Mesodermal cell (in vitro differentiated cells): ENCODE data around the gene NPIPB6.
"Not testable (repeated sequence)": the region's sequence is repeated elsewhere in the genome, so short reads cannot be mapped to it uniquely, and the experiment has no call there.

Experiments
- H3K27ac ChIP-seq: 2 replicates; pipeline ENCODE4 v1.7.0; 2013; ENCODE audit warnings: mild to moderate bottlenecking, low read depth, low read length, moderate library complexity; ENCODE audit not compliant: severe bottlenecking
- H3K36me3 ChIP-seq: 2 replicates; pipeline ENCODE4 v1.7.1; 2013; ENCODE audit warnings: mild to moderate bottlenecking, low read length, moderate library complexity; ENCODE audit not compliant: control insufficient read depth, insufficient read depth
- H3K4me1 ChIP-seq: one replicate; pipeline ENCODE4 v1.7.1; 2013; ENCODE audit warnings: mild to moderate bottlenecking, low read length; ENCODE audit not compliant: insufficient read depth, control insufficient read depth, poor library complexity, severe bottlenecking
- H3K4me3 ChIP-seq: 2 replicates; pipeline ENCODE4 v1.7.0; 2013; ENCODE audit warnings: low read length, control low read depth, mild to moderate bottlenecking; ENCODE audit not compliant: insufficient read depth, poor library complexity, severe bottlenecking; ENCODE audit errors: extremely low read depth
- H3K9me3 ChIP-seq: 2 replicates; pipeline ENCODE4 v1.7.1; 2013; ENCODE audit warnings: mild to moderate bottlenecking, low read length, moderate library complexity; ENCODE audit not compliant: control insufficient read depth
- WGBS, 2 experiments: methylation state at CpG; one replicate each; pipeline ENCODE4 v1.1.5; 2013; ENCODE audit warnings: missing lambda C conversion rate in 2 of 2; ENCODE audit not compliant: insufficient coverage in 2 of 2; 5-methylcytosine and 5-hydroxymethylcytosine counted together

The NPIPB6 gene

DNA sequence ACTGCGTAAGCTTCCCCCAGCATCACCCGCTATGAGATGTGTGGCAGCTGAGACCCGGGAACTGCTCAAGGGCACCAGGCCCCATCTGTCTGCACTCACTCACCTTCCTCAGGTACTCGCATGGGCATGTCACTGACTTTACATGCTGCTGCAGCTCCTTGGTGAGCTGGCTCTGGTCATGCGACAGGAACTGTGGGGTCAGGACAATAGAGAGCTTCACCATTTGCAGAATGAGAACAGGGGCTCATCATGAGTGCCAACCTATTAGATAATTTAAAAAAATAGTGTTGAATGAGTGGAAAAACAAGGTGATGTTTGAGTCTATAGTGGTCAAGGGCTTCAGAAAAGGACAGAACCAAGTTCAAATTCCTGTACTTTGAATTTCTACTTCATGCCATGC lies 708 bp downstream of the NPIPB6 start:
- no CpG with 5 or more reads among the region's 5 CpGs for WGBS, 2 experiments
- not testable (repeated sequence) for H3K9me3 ChIP-seq, H3K27ac ChIP-seq, H3K4me1 ChIP-seq, H3K36me3 ChIP-seq, H3K4me3 ChIP-seq

- H3K9me3 ChIP-seq, H3K27ac ChIP-seq, H3K36me3 ChIP-seq, H3K4me1 ChIP-seq, H3K4me3 ChIP-seq: not testable (repeated sequence)
- WGBS, 2 experiments, result 80% methylated on average over 2 of the region's 6 CpGs; no CpG with 5 or more reads in 1 of the 2 experiments
Measured at GRCh38 chr16:28338230-28338629, 25.1 kb downstream of the NPIPB6 start.

DNA sequence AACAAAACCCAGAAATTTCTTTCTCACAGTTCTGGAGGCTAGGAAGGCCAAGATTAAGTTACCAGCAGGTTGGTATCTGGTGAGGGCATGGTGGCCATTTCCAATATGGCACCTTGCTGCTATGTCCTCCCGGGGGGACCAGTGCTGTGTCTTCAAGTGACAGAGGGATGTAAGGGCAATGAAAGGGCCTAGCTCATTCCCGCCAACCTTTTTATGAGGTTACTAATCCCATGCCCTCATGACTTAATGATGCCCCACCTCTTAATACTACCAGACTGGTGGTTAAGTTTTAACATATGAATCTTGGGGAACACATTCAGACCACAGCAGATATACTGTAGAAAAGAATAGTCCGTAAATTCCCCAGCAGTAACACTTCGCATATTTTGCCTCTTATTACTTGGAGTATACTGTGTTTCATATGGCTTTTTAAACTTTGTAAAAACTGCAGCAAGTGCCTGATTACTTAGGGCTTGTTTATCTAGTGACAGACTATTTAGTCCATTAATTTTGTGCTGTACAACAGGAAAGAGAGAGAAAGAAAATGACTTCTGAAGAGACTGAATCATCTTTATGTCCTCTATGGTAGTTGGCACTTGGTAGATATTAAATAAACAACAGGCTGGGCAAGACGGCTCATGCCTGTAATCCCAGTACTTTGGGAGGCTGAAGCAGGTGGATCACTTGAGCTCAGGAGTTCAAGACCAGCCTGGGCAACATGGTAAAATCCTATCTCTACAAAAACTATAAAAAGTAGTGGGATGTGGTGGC lies 26.2 kb downstream of the NPIPB6 start:
- H3K36me3 ChIP-seq, H3K4me3 ChIP-seq, H3K4me1 ChIP-seq, H3K9me3 ChIP-seq, H3K27ac ChIP-seq: not testable (repeated sequence)
- WGBS, 2 experiments, result 100% methylated on average over 1 of the region's 5 CpGs; no CpG with 5 or more reads in 1 of the 2 experiments

- H3K9me3 ChIP-seq, H3K4me1 ChIP-seq, H3K27ac ChIP-seq, H3K4me3 ChIP-seq, H3K36me3 ChIP-seq: not testable (repeated sequence)
- 67 to 73% methylated on average over 2 to 3 of the region's 8 CpGs for WGBS, 2 experiments
Measured at GRCh38 chr16:28335678-28336077, 27.6 kb downstream of the NPIPB6 start.

DNA sequence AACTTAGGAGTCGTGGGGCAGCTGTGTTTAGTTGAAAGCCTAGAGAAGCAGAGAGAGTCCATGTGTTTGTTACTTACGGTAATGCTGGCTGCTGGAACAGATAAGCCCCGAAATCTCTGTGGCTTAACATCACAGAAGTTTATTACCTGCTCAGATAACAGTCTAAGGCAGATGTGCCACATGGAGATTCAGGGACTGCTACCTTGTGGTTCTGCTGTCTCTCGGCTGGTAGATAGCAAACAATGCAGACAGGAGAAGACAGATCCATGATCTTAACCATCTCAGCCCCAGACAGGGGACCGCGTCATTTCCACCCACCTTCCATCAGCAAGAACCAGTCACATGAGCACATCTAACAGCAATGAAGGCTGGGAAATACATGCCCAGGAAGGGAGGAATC lies 30.7 kb downstream of the NPIPB6 start:
- H3K36me3 ChIP-seq, H3K9me3 ChIP-seq, H3K27ac ChIP-seq, H3K4me1 ChIP-seq, H3K4me3 ChIP-seq: not testable (repeated sequence)
- no CpG with 5 or more reads among the region's 6 CpGs for WGBS, 2 experiments

GRCh38 chr16:28330981-28331380 lies 32.3 kb downstream of the NPIPB6 start:
- H3K4me3 ChIP-seq, H3K9me3 ChIP-seq, H3K4me1 ChIP-seq, H3K36me3 ChIP-seq, H3K27ac ChIP-seq: not testable (repeated sequence)
- 100% methylated on average over 1 of the region's 2 CpGs; no CpG with 5 or more reads in 1 of the 2 experiments for WGBS, 2 experiments

GRCh38 chr16:28330232-28330631 lies 33.1 kb downstream of the NPIPB6 start:
- not testable (repeated sequence) for H3K4me1 ChIP-seq, H3K4me3 ChIP-seq, H3K9me3 ChIP-seq, H3K27ac ChIP-seq, H3K36me3 ChIP-seq
- WGBS, 2 experiments, result 0 to 74% methylated on average over 2 of the region's 9 CpGs

- WGBS, 2 experiments, result 49 to 59% methylated on average over 11 to 12 of the region's 12 CpGs
- H3K9me3 ChIP-seq, result no peaks in the 10 kb centered on the region
- H3K27ac ChIP-seq, result no peak overlapping the region
- H3K4me3 ChIP-seq, result no peak overlapping the region
- H3K4me1 ChIP-seq, result no peaks in the 10 kb centered on the region
- H3K36me3 ChIP-seq, result no peaks in the 10 kb centered on the region
Measured at GRCh38 chr16:28326881-28327610, 36.3 kb downstream of the NPIPB6 start.

- no peak overlapping the region for H3K4me3 ChIP-seq
- 83 to 97% methylated on average over 1 to 2 of the region's 3 CpGs for WGBS, 2 experiments
- no peak overlapping the region for H3K27ac ChIP-seq
- H3K36me3 ChIP-seq, result no peaks in the 10 kb centered on the region
- H3K4me1 ChIP-seq, result no peaks in the 10 kb centered on the region
- no peaks in the 10 kb centered on the region for H3K9me3 ChIP-seq
Measured at GRCh38 chr16:28324887-28325279, 38.4 kb downstream of the NPIPB6 start.

- H3K27ac ChIP-seq, result no peak overlapping the region
- no peak overlapping the region for H3K4me3 ChIP-seq
- WGBS, 2 experiments, result 100% methylated on average over 2 of the region's 5 CpGs; no CpG with 5 or more reads in 1 of the 2 experiments
- no peaks in the 10 kb centered on the region for H3K9me3 ChIP-seq
- no peaks in the 10 kb centered on the region for H3K4me1 ChIP-seq
- peaks cover 4% of the 10 kb centered on the region for H3K36me3 ChIP-seq
Measured at GRCh38 chr16:28324235-28324886, 38.9 kb downstream of the NPIPB6 start.
